CD4-positive, alpha-beta T cell treated with Interleukin-17A for 4 hours (primary cell): ENCODE results near the gene GPR55.

Source experiments
- DNase-seq: peaks from one replicate; pipeline ENCODE4 v3.0.0-alpha.2; 2020; ENCODE audit warnings: mixed read lengths

Gene GPR55

DNA sequence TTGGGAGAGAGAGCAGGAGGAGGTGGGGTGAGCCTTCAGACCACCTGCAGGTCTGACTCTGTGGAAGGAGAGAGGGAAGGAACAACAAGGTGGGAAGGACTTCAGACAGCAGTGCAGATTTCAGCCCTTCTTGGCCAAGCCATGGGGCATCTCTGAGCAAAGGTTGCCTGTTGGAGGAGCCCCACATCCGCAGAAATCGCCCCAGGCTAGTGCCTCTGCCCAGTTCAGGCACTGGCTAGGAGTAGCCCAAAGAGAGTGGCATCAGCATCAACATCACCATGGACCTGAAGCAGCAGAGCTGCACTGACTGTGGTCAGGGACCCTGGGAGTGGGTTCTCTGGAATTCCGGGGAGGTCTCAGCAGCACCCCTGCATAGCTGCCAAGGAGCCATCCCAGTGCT lies 10.2 kb downstream of the GPR55 start:
- no peak for DNase-seq

DNA sequence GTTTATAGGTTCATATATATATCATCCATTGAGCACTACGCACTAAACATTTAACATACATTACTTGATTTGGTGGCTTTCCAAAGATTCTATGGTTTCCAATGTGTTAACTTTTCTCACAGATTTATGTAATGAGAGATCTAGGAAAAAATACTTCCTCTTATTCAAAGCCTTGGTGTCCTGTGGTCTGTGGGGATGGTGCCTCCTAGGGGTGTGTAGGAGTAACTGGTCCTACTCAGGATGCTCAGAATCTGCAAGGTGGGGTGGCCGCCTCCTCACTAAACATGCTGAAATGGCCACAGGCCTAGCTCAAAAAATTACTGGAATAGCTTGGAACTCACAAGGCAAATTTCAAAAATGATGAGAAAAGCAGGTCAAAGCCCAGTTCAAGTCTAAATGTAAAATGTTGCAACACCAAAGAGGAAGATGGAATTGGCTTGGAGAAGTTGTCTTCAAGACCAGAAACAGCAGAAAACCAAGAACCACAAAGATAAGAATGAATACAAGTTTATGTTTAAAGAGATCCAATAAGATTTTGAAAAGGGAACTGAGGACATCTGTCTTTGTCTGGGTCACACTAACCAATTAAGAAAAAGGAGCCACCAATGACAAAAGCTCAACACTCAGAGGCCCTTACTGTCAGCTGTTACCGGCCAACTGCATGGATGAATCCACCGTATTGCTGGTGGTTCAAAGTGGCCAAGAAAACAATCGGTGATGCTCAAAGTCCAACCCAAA lies 11.5 kb downstream of the GPR55 start:
- peak; percentile 48 for DNase-seq

DNA sequence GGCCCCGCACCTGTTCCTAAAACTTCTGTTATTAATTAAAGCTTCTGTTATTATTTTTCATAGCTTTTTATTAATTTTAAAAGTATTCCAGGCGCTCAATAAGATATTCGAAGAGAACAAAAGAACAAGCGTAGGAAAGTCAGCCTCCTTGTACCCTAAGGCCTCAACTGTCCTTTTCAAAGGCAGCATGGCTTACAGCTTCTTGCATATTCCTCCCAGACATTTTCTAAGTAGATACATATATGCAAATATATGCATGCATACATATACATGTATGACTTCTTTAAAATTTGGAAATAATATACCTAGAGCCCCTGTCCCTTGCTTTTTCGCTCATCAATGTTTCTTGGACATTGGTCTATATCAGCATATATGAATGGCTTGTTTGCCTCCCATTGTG lies 12.3 kb downstream of the GPR55 start:
- no peak for DNase-seq

DNA sequence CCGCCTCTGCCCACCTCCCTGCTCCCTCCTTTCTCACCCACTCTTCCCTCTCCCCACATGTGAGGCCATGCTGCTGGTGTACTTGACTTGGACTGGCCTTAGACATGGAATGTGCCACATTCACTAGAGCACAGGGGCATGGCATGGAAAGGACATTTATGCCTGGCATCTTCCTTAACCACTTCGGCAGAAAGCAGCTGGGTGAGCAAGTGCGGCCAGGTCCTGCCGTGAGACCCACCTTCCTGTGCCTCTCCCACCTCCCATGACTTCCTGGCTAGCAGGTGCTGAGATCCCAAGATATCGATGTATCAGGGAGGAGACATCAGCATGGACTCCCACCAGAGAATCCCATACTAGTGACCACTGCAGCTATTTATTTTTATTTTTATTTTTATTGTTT lies 13.0 kb downstream of the GPR55 start:
- DNase-seq = no peak

DNA sequence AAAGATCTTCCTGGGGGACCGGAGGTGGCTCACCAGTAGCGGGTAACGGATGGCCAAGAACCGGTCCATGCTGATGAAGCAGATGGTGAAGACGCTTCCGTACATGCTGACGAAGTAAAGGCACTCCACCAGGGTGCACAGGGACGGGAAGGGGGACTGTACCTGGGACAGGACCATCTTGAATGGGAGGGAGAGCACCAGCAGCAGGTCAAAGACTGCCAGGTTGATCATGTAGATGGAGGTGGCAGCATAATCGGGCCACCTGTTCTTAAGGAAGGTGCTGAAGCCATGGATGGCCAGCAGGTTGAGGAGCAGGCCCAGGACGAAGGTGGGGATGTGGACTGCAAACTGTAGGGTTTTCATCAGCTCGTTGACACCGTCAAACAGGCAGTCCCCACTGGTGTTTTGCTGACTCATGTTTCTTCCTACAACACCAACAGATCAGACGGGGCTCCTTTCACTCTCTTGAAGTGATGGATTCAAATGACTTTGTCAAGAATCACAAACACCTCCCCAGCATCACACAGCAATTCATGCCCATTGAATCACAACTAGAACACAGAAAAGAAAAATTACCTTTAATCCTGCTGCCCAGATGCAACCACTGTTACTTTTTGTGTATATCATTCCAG lies 14.4 kb downstream of the GPR55 start:
- no peak for DNase-seq

DNA sequence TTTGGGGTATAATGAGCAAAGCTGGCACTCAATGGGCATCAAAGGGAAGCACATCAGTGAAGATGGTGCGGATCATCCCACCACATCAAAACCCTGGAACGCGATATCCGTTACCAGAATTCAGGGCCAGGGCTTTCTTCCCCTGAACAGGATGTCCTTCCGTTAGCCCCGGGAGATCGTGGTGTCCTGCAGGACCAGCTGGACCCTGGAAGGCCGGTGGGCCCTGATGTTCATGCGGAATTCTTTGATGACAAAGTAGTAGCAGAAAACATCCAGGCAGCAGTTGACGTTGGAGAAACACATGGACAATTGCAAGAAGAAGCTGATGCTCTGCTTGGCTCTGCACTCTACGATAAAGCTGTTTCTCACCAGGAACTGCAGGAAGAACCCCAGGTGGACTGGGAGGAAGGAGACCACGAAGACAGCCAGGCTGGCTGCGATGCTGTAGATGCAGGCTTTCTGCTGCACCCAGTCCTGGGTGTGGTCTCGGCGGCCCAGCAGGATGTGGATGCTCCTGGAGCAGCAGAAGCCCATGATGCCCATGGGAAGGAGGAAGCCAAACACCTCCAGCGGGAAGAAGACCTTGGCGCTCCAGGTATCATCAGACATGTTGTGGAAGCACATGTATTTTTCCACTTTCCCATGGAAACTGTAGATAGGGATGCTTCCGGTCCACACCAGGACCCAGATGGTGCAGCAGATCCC lies 15.0 kb downstream of the GPR55 start:
- no peak for DNase-seq

DNA sequence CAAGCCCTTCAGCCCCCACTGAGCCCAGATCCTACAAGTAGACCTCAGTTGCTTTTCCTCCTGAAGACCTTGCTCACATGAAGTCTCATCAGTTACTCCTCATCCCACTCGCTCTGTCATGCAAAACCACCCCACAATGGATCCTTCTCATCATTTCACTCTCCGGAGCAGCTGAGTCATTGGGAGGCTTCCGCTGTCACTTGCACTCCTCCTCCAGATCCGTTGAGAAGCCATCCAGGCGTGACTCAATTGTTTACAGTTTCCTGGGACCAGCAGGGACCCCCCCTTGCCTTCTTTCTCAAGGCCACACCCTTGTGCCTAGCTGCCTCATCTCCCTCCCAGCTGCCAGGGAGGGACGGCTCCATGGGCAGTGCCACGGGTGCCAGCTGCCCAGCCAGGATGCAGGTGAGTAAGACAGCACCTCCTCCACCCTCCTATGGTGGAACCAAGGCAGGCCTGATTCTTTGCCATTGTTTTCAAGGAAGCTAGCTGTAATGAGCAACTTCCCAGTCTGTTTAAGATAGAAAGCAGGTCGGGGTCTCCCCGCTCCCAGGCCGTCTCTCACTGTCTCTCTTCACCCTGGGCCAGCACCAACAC lies 16.3 kb downstream of the GPR55 start:
- peak; percentile 38 for DNase-seq

DNA sequence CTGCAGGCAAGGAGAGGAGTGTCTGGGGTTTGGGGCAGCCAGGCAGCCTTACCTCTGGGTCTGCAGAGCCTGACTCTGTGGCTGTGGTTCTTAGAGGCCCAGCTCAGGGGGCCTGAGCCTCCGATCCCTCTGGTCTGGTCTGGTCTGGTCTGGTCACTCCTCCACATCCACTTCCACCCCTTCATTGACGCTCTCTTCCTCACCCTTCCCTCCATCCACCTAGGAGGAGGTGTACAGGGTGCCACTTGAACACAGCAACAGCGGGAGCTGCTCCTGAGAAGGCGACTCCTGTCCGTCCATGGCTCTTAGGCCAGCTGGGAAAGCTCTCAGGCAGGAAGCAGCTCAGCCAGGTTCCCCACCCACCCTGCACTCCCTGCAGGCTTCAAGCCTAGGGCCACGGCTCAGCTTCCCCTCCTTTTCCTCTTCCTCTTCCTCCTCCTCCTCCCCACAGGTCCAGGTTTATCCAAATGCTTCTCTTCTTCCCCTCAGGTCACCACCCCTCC lies 16.9 kb downstream of the GPR55 start:
- no peak for DNase-seq

DNA sequence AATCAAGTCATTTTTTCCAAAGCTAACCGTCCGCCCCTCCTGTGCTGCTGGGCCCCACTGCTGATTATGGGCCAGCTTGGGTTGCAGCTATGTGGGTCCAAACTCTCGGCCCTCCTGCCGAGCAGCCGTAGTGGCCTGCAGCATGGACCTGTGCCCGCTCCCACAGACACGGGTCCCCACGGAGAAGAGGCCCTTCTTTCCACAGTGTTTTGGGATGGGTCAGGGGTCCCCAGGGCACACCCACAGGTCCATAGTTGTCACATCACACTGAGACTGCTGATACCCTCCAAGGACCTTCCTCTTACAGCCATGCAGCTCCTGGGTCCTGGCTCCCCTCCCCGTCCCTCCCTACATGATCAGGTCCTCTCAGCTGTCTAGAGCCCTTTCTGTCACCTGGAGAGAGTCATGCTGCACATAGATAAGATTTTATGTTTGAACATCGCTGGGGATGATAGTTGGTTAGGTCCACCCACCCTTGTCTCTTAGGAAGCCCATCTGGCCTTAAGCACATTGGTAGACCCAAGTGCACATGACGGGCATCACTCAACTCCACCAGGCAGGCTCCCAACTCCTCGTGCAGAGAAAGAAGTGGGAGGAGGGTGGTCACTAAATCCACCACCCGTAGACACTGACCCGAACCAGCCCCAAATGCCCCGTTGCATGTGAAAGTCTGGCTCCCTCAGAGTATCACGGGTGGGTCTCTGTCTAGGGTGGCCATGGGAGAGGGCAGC lies 17.5 kb downstream of the GPR55 start:
- no peak for DNase-seq

DNA sequence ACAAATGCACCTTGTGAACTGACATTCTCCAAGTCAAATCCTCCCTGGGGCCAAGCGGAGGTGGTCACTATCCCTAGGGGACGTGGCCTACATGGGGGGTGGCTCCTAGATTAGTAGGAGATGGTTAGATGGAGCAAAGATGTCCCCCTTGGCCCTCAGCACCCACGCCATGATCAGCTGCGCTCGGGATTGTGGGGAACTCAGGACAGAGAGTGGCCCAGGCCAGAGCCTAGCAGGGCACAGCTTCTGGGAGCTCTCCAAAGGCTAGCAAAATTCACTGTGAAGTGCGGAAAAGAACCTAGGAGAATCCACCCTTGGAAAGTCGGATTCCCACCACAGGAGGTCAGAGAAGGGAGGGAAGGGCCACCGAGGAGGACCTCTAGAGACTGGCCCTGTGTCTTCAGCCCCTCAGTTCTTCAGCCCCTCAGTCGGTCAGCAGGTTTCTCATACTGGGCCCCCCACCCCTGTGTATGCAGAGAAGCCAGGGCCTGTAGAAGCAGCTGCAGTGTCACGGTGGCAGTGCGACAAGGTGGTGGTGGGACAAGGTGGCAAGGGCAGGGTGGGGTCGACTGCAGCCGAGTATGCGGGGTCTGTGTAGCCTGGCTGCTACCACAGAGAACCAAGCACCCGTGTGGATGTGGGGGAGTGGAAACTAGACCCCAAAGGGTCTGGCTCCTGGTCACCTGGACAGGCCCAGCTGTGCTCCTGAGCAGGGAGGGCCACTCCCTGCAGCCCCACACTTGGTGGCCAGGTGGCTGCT lies 18.4 kb downstream of the GPR55 start:
- DNase-seq = no peak

DNA sequence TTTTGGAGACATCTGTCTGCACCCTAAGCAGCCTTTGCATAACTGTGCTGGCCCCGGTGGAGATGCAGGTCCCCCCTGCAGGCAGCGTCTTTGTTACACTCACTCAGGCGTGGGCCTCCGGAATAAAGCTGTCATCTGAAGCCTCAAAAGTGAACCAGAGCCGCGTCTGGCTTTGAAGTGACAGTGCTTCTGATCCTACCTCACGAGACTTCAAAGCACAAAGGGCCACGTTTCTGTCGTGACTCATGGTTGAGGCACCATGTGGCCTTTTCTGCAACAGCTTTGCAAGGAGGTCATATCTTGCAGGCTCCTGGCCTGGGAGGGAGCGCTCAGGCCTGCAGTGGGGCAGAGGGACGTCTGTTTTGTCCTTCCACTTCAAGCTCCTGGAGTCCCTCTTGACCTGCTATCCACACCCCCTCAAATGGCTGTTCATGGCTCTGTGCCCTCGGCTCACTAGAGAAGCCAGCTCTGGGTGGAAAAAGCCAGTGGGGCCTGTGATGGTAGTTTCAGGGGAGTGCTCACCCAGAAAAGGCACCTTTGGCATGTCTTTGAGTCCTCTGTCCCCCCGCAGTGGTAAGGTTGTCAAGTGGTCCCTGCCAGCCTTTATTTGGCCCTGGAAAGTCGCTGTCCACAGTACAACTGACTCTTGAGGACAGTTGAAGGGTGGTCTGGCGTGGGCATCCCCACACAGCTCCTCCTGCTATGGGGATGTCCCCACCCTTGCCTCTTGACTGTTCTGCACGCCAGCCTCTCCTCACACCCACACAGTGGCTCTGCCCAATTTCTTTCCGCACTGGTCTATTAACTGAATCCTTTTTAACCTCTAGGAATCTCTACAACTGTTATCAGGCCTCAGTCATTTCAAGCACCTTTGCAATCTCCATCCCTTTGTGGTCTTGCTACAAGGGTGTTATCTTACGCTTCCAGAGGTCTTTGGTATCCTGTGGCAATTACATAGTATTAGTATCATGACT lies 19.3 kb downstream of the GPR55 start:
- DNase-seq = peak; percentile 85

DNA sequence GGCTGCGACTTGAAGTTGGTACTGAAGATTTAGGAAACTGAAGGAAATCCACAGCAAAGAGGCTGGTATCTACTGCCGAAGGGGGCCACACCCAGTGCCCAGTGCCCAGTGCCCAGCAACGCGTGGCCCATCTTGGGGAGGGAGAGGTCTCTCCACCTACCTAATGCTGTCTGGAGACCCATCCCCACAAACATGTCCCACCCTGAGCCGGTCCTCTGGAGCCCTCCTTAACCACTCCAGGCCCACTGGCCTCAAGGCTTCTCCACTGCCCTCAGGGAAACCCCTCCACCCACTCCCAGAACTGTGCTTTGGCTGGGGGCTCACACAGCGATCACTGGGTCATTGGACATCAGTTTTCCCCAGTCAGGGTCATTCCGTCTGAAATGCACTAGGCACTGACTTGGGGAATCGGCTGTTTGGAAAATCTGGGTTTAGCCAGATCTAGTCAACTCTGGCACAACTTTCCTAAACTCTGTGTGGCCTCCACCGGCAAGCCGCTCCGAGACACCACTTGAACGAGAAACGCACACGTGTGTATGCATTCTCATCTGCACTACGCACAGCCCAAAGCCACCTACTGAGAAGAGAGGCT lies 20.1 kb downstream of the GPR55 start:
- no peak for DNase-seq

DNA sequence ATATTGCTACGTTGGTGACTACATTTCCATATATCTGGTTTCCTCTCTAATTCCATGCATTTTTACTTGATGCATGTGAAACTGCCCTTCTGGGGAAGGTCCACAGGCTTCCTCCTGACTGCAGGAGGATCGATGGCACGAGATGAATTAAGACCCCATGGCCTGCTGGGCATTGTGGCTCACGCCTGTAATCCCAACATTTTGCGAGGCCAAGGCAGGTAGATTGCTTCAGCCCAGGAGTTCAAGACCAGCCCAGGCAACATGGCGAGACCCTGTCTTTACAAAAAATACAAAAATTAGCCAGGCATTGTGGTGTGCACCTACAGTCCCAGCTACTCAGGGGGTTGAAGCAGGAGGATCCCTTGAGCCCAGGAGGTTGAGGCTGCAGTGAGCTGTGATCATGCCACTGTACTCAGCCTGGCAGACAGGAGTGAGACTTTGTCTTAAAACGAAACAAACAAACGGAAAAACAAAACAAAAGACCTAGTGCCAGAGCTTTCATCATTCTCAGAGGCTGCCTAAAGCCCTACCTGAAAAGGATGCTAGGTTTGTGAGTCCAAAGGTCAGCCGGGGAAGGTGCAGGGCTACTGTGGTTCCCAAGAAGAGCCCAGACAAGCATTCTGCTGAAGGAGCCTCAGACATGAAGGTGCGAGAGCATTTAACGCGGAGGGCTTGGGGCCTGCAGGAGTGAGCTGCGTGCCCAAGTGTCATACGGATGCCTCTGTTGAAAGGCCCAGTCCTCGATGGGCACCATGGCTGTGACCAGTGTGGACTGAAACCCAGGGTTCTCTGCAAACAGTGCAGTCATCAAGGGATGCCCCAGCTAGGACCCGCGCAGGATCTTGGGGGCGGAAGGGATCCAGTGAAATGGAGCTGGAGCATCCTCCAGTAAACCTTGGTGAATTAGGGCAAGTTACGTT lies 21.6 kb downstream of the GPR55 start:
- no peak for DNase-seq

DNA sequence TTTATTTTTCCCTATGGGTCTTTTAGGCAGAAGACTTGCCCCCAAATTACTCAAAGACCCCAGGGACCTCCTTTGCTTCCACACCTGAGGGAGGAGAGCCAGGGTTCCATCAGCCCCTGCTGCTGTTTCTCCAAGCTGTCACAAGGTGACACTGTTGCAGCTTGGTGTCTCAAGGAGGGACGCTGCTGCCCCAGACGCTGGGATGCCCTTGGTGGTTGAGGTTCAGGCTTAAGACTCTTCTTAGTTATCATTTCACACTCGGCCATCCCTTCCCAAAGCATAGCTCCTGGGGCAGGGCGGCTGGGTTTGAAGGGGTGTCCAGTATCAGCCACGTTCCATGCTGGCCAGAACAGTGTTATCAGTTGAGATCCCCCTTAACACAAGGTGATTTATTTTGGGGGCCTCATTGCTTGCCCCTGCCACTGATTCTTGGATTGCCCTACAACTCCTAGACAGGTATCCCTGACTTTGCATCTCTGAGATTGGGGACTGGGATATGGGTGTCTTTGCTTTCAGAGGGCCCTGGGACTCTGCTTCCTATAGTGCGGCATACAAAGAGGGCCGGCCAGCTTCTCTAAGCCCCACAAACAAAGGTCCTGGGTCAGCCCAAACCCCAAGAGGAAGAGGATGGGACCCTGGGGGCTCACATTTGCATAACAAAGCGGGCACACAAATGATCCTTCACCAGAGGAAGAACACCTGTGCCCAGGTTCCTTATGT lies 22.7 kb downstream of the GPR55 start:
- DNase-seq = peak; percentile 70

DNA sequence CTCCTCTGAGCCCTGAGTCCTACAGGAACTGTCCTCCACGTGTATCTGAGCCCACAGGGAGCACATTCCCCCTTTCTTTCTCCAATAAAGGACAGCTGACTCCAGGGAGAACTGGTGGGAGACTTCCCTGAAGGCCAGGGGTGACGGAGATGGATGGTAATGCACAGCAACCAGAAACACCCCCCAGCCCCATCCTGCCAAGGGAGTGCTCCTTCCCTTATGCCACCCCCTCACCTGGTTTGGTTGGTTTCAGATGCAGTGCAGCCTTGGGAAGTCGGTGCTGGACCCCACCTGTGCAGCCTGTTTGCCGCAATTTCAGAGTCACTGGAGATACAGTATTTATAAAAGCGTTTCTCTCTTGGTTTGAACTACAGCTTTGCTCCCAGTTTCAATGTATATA lies 24.0 kb downstream of the GPR55 start:
- no peak for DNase-seq

DNA sequence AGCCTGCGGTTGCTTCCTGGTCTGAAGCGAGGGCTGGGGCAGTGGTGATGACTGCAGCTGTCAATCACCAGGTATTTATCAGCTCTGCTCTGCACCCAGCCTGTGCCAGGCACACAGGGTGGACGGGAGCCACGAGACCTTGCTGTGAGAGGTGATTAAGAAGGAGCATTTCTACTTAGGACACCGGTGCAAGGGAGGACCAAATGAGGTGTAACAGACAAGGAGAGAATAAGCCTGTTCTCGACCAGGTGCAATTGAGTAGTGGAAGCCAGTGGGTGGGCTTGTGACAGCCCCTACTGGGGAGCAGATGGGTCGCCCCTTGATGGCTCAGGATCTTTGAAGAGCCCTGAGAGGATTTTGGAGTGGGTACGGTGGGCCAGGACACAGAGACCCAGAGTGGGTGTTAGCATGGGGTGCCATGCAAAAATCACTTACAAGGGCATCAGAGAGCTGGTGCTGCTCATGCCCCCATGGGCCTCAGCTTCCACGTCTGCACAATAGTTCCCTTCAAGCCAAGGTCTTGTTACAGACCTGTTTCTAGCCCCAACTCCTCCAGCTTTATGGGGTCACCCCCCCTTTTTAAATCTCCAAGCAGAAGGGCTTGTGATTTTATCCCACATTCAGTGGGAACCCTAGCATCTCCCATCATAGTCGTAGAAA lies 24.6 kb downstream of the GPR55 start:
- no peak for DNase-seq

DNA sequence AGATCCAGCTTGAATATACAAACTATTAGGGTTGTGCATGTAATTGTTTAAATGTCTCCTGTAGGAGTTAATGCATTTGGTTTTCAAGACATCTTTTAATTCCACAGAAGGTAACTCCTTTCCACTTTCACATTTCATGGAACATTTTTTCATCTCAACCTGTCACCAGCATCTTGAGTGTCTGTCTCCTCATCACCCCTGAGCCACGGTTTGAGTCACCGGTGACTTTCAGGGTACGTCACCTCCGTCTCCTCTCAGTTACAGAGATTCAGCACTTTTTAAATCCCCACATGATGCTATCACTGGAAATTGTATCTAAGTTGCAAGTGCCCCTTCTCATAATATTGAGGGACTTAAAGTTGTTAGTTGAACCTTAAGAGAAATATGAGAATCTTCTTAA lies 25.3 kb downstream of the GPR55 start:
- no peak for DNase-seq

DNA sequence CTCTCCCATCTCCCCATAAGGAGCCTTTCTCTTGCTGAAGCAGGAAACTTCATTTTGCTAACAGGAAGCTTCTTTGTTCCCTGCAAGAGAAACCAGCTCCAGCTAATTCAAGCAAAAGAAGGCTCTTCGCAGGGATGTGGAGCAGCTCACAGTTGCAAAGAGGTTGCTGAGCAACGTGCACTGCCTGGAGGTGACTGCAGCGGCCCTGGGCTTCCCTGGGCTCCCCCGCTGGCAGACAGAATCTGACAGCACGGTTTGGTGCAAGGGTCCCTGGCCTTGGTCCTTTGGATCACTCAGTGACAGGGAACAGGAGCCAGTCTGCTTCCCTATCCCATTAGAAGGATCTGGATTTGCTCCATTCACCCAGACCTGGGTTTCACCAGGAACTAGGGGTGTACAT lies 25.8 kb downstream of the GPR55 start:
- DNase-seq = no peak
